ENCODE results near the gene IP6K1. TPM values are rescaled to one million over a fixed set of nuclear protein-coding genes. Genes with fewer than 3 reads are reported as not detected.

IP6K1 gene
- total and polyA plus RNA-seq, 10 of the 15 experiments (the other 5 are each of a cell fraction or from before 2014, with no cell fraction given), result 1.3 to 30.6 (median 18.2) TPM

- TF ChIP-seq, protein P1, sequence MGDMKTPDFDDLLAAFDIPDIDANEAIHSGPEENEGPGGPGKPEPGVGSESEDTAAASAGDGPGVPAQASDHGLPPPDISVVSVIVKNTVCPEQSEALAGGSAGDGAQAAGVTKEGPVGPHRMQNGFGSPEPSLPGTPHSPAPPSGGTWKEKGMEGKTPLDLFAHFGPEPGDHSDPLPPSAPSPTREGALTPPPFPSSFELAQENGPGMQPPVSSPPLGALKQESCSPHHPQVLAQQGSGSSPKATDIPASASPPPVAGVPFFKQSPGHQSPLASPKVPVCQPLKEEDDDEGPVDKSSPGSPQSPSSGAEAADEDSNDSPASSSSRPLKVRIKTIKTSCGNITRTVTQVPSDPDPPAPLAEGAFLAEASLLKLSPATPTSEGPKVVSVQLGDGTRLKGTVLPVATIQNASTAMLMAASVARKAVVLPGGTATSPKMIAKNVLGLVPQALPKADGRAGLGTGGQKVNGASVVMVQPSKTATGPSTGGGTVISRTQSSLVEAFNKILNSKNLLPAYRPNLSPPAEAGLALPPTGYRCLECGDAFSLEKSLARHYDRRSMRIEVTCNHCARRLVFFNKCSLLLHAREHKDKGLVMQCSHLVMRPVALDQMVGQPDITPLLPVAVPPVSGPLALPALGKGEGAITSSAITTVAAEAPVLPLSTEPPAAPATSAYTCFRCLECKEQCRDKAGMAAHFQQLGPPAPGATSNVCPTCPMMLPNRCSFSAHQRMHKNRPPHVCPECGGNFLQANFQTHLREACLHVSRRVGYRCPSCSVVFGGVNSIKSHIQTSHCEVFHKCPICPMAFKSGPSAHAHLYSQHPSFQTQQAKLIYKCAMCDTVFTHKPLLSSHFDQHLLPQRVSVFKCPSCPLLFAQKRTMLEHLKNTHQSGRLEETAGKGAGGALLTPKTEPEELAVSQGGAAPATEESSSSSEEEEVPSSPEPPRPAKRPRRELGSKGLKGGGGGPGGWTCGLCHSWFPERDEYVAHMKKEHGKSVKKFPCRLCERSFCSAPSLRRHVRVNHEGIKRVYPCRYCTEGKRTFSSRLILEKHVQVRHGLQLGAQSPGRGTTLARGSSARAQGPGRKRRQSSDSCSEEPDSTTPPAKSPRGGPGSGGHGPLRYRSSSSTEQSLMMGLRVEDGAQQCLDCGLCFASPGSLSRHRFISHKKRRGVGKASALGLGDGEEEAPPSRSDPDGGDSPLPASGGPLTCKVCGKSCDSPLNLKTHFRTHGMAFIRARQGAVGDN (IDR thresholded peaks at IDR 0.05), result peak; percentile 32; the same call in 1 of the 2 replicates
- no peak for TF ChIP-seq ESRRA (IDR thresholded peaks at IDR 0.05; ENCODE audit: low read length)
- TF ChIP-seq, protein P2, sequence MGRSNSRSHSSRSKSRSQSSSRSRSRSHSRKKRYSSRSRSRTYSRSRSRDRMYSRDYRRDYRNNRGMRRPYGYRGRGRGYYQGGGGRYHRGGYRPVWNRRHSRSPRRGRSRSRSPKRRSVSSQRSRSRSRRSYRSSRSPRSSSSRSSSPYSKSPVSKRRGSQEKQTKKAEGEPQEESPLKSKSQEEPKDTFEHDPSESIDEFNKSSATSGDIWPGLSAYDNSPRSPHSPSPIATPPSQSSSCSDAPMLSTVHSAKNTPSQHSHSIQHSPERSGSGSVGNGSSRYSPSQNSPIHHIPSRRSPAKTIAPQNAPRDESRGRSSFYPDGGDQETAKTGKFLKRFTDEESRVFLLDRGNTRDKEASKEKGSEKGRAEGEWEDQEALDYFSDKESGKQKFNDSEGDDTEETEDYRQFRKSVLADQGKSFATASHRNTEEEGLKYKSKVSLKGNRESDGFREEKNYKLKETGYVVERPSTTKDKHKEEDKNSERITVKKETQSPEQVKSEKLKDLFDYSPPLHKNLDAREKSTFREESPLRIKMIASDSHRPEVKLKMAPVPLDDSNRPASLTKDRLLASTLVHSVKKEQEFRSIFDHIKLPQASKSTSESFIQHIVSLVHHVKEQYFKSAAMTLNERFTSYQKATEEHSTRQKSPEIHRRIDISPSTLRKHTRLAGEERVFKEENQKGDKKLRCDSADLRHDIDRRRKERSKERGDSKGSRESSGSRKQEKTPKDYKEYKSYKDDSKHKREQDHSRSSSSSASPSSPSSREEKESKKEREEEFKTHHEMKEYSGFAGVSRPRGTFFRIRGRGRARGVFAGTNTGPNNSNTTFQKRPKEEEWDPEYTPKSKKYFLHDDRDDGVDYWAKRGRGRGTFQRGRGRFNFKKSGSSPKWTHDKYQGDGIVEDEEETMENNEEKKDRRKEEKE (IDR thresholded peaks at IDR 0.05), result no peak
- TF ChIP-seq, protein P3, sequence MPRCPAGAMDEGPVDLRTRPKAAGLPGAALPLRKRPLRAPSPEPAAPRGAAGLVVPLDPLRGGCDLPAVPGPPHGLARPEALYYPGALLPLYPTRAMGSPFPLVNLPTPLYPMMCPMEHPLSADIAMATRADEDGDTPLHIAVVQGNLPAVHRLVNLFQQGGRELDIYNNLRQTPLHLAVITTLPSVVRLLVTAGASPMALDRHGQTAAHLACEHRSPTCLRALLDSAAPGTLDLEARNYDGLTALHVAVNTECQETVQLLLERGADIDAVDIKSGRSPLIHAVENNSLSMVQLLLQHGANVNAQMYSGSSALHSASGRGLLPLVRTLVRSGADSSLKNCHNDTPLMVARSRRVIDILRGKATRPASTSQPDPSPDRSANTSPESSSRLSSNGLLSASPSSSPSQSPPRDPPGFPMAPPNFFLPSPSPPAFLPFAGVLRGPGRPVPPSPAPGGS (IDR thresholded peaks at IDR 0.05; ENCODE audit: borderline replicate concordance, insufficient read depth, low read depth, low read length, poor library complexity, severe bottlenecking), result peak; percentile 26
Measured at GRCh38 chr3:49723628-49724551, 62.5 kb downstream of the IP6K1 start, which contains the start of gene GMPPB (continued).
